Measurements from ENCODE around the gene FAIM2.

Gene FAIM2

GRCh38 chr12:49892084-49892731 lies 11.5 kb downstream of the FAIM2 start:
- no peak for TF ChIP-seq CTCF (conservative IDR thresholded peaks at IDR 0.05; ENCODE audit: low read depth, low read length)
- H3K79me2 ChIP-seq (ENCODE audit: insufficient read depth, low read depth) = no peaks in the 10 kb centered on the region
- no peak overlapping the region for H3K4me3 ChIP-seq (IDR thresholded peaks at IDR 0.05; ENCODE audit: insufficient read depth, low read depth, low read length)
- no peak overlapping the region for H3K9ac ChIP-seq
- H3K36me3 ChIP-seq (ENCODE audit: insufficient read depth) = no peaks in the 10 kb centered on the region
- H2AFZ ChIP-seq (ENCODE audit: low read depth) = no peak overlapping the region
- H3K4me2 ChIP-seq = no peak overlapping the region
- H3K4me1 ChIP-seq (ENCODE audit: low read depth, poor library complexity, severe bottlenecking) = no peaks in the 10 kb centered on the region
- H3K27ac ChIP-seq = no peak overlapping the region
- H3K27me3 ChIP-seq (ENCODE audit: insufficient read depth, low read depth) = peaks cover 25% of the 10 kb centered on the region
- no peaks in the 10 kb centered on the region for H4K20me1 ChIP-seq (ENCODE audit: insufficient read depth)

GRCh38 chr12:49891476-49891875 lies 12.2 kb downstream of the FAIM2 start:
- TF ChIP-seq CTCF (conservative IDR thresholded peaks at IDR 0.05; ENCODE audit: low read depth, low read length) = no peak

GRCh38 chr12:49891012-49891411 lies 12.7 kb downstream of the FAIM2 start:
- Histone ChIP-seq H3K9ac (no peak overlapping the region), H3K4me3 (IDR thresholded peaks at IDR 0.05; ENCODE audit: insufficient read depth, low read depth, low read length) (no peak overlapping the region), H3K4me2 (no peak overlapping the region), H3K4me1 (ENCODE audit: low read depth, poor library complexity, severe bottlenecking) (no peaks in the 10 kb centered on the region), H4K20me1 (ENCODE audit: insufficient read depth) (no peaks in the 10 kb centered on the region), H3K27ac (no peak overlapping the region), H3K79me2 (ENCODE audit: insufficient read depth, low read depth) (no peaks in the 10 kb centered on the region), H3K27me3 (ENCODE audit: insufficient read depth, low read depth) (peaks cover 32% of the 10 kb centered on the region), H3K36me3 (ENCODE audit: insufficient read depth) (no peaks in the 10 kb centered on the region), H2AFZ (ENCODE audit: low read depth) (no peak overlapping the region)
- no peak for TF ChIP-seq CTCF (conservative IDR thresholded peaks at IDR 0.05; ENCODE audit: low read depth, low read length)

More at GRCh38 chr12:49891476-49891875, 12.2 kb downstream of the FAIM2 start:
- Histone ChIP-seq H4K20me1 (ENCODE audit: insufficient read depth) (no peaks in the 10 kb centered on the region), H3K4me3 (IDR thresholded peaks at IDR 0.05; ENCODE audit: insufficient read depth, low read depth, low read length) (no peak overlapping the region), H3K79me2 (ENCODE audit: insufficient read depth, low read depth) (no peaks in the 10 kb centered on the region), H3K4me2 (no peak overlapping the region), H3K27me3 (ENCODE audit: insufficient read depth, low read depth) (peaks cover 32% of the 10 kb centered on the region), H3K4me1 (ENCODE audit: low read depth, poor library complexity, severe bottlenecking) (no peaks in the 10 kb centered on the region), H2AFZ (ENCODE audit: low read depth) (no peak overlapping the region), H3K27ac (no peak overlapping the region), H3K36me3 (ENCODE audit: insufficient read depth) (no peaks in the 10 kb centered on the region), H3K9ac (no peak overlapping the region)

- no peak for TF ChIP-seq CTCF (conservative IDR thresholded peaks at IDR 0.05; ENCODE audit: low read depth, low read length)
- Histone ChIP-seq H3K4me3 (IDR thresholded peaks at IDR 0.05; ENCODE audit: insufficient read depth, low read depth, low read length) (no peak overlapping the region), H3K4me1 (ENCODE audit: low read depth, poor library complexity, severe bottlenecking) (no peaks in the 10 kb centered on the region), H3K79me2 (ENCODE audit: insufficient read depth, low read depth) (no peaks in the 10 kb centered on the region), H4K20me1 (ENCODE audit: insufficient read depth) (no peaks in the 10 kb centered on the region), H3K27me3 (ENCODE audit: insufficient read depth, low read depth) (peaks cover 40% of the 10 kb centered on the region), H3K4me2 (no peak overlapping the region), H2AFZ (ENCODE audit: low read depth) (no peak overlapping the region), H3K36me3 (ENCODE audit: insufficient read depth) (no peaks in the 10 kb centered on the region), H3K27ac (no peak overlapping the region), H3K9ac (no peak overlapping the region)
Observed at GRCh38 chr12:49890096-49890461, 13.6 kb downstream of the FAIM2 start.

All from KMS-11 (cell line).